GM21528 (cell line): Measurements from ENCODE around the gene AGAP1.
"Not testable (repeated sequence)": the region's sequence is repeated elsewhere in the genome, so short reads cannot be mapped to it uniquely, and the experiment has no call there.

Experiments
- ATAC-seq: cut with Tn5 transposase; IDR thresholded peaks from one replicate; pipeline ENCODE4 v1.9.1; 2021; ENCODE audit warnings: mild to moderate bottlenecking, moderate library complexity; ENCODE audit not compliant: unreplicated experiment, low FRiP score

The AGAP1 gene

GRCh38 chr2:235939471-235939870 is 445.6 kb downstream of the AGAP1 start:
- no peak for ATAC-seq

- ATAC-seq: no peak
Measured at GRCh38 chr2:235940330-235940729, 446.5 kb downstream of the AGAP1 start.

- no peak for ATAC-seq
Measured at GRCh38 chr2:235944591-235944990, 450.7 kb downstream of the AGAP1 start.

- no peak for ATAC-seq
Measured at GRCh38 chr2:235945608-235946140, 451.8 kb downstream of the AGAP1 start.

- no peak for ATAC-seq
Measured at GRCh38 chr2:235946590-235946989, 452.7 kb downstream of the AGAP1 start.

- ATAC-seq: not testable (repeated sequence)
Measured at GRCh38 chr2:235947055-235947454, 453.2 kb downstream of the AGAP1 start.

GRCh38 chr2:235949567-235950472 is 456.0 kb downstream of the AGAP1 start:
- ATAC-seq: no peak

- no peak for ATAC-seq
Measured at GRCh38 chr2:235950473-235950809, 456.6 kb downstream of the AGAP1 start.

- no peak for ATAC-seq
Measured at GRCh38 chr2:235951493-235951892, 457.6 kb downstream of the AGAP1 start.

- no peak for ATAC-seq
Measured at GRCh38 chr2:235951982-235952381, 458.1 kb downstream of the AGAP1 start.

- ATAC-seq: no peak
Measured at GRCh38 chr2:235952714-235953113, 458.9 kb downstream of the AGAP1 start.

GRCh38 chr2:235954281-235954680 is 460.4 kb downstream of the AGAP1 start:
- no peak for ATAC-seq

- ATAC-seq: no peak
Measured at GRCh38 chr2:235954888-235955480, 461.1 kb downstream of the AGAP1 start.

GRCh38 chr2:235955664-235956063 is 461.8 kb downstream of the AGAP1 start:
- ATAC-seq: no peak

GRCh38 chr2:235956281-235956970 is 462.6 kb downstream of the AGAP1 start:
- ATAC-seq: no peak

- ATAC-seq: no peak
Measured at GRCh38 chr2:235957251-235957650, 463.4 kb downstream of the AGAP1 start.

- no peak for ATAC-seq
Measured at GRCh38 chr2:235958221-235958930, 464.5 kb downstream of the AGAP1 start.

- no peak for ATAC-seq
Measured at GRCh38 chr2:235958931-235959410, 465.1 kb downstream of the AGAP1 start.

GRCh38 chr2:235960011-235960715 is 466.3 kb downstream of the AGAP1 start:
- no peak for ATAC-seq
